ENCODE data around the gene ABHD17B. TPM values are rescaled to one million over a fixed set of nuclear protein-coding genes. Genes with fewer than 3 reads are reported as not detected.

Gene ABHD17B
- total RNA-seq, 1 donor from 2014 or later, result 41.2 TPM

DNA sequence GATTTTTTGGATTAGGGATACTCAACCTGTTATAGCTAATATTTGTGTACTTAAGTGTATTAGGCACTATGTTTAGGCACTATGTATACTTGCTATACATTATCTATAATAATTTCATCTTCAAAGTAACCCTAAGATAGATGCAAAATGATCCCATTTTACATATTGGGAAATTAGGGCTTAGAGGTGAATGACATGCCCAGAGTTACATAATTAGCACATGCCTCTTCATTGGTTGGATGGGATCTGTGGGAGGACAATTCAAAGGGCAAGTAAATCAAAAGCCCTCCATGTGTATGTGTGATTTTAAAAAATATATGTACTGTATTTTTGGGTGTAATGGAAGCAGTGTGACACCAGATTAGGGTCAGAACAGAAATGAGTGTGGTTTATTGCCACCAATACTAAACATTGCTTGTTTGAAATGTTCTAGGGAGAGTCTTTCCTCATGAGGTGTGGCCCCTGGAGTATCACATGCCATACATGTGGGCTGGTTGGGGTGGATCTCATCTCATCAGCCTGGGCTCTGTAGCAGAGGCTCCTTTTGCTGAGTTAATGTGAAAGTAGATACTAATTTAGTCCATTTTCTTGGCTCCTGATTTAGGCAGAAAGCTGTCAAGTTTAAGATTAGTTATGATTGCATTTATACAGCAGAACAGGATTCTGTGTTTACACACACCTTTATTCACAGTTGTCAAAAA lies 6.0 kb upstream of the ABHD17B start:
- Mint-ChIP-seq H3K9me3 (ENCODE audit: unreplicated experiment) (peaks cover under 1% of the 10 kb centered on the region), H3K27ac (ENCODE audit: unreplicated experiment) (no peak overlapping the region), H3K27me3 (ENCODE audit: unreplicated experiment) (peaks cover under 1% of the 10 kb centered on the region), H3K36me3 (ENCODE audit: unreplicated experiment) (peaks cover 5% of the 10 kb centered on the region), H3K4me1 (ENCODE audit: low read depth, unreplicated experiment) (peaks cover 17% of the 10 kb centered on the region), H3K4me3 (ENCODE audit: unreplicated experiment) (no peak overlapping the region)
- TF ChIP-seq, protein P1, sequence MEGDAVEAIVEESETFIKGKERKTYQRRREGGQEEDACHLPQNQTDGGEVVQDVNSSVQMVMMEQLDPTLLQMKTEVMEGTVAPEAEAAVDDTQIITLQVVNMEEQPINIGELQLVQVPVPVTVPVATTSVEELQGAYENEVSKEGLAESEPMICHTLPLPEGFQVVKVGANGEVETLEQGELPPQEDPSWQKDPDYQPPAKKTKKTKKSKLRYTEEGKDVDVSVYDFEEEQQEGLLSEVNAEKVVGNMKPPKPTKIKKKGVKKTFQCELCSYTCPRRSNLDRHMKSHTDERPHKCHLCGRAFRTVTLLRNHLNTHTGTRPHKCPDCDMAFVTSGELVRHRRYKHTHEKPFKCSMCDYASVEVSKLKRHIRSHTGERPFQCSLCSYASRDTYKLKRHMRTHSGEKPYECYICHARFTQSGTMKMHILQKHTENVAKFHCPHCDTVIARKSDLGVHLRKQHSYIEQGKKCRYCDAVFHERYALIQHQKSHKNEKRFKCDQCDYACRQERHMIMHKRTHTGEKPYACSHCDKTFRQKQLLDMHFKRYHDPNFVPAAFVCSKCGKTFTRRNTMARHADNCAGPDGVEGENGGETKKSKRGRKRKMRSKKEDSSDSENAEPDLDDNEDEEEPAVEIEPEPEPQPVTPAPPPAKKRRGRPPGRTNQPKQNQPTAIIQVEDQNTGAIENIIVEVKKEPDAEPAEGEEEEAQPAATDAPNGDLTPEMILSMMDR (IDR thresholded peaks at IDR 0.05; ENCODE audit: partially characterized antibody, unreplicated experiment), result no peak
- no peak for DNase-seq

- Mint-ChIP-seq H3K27me3 (ENCODE audit: unreplicated experiment) (peaks cover 7% of the 10 kb centered on the region), H3K27ac (ENCODE audit: unreplicated experiment) (no peak overlapping the region), H3K36me3 (ENCODE audit: unreplicated experiment) (peaks cover 5% of the 10 kb centered on the region), H3K4me1 (ENCODE audit: low read depth, unreplicated experiment) (peaks cover 19% of the 10 kb centered on the region), H3K9me3 (ENCODE audit: unreplicated experiment) (peaks cover 10% of the 10 kb centered on the region), H3K4me3 (ENCODE audit: unreplicated experiment) (no peak overlapping the region)
- DNase-seq, result no peak
- TF ChIP-seq, protein P1 (IDR thresholded peaks at IDR 0.05; ENCODE audit: partially characterized antibody, unreplicated experiment), result no peak
Measured at GRCh38 chr9:71915495-71915894, 4.5 kb upstream of the ABHD17B start.

- Mint-ChIP-seq H3K27ac (ENCODE audit: unreplicated experiment) (peak overlapping the region; percentile 99), H3K9me3 (ENCODE audit: unreplicated experiment) (peaks cover 18% of the 10 kb centered on the region), H3K4me1 (ENCODE audit: low read depth, unreplicated experiment) (peaks cover 25% of the 10 kb centered on the region), H3K4me3 (ENCODE audit: unreplicated experiment) (peak overlapping the region; percentile 99), H3K27me3 (ENCODE audit: unreplicated experiment) (peaks cover 12% of the 10 kb centered on the region), H3K36me3 (ENCODE audit: unreplicated experiment) (no peaks in the 10 kb centered on the region)
- TF ChIP-seq, protein P1 (IDR thresholded peaks at IDR 0.05; ENCODE audit: partially characterized antibody, unreplicated experiment), result no peak
- no peak for DNase-seq
Measured at GRCh38 chr9:71911908-71912335, 929 bp upstream of the ABHD17B start.

DNA sequence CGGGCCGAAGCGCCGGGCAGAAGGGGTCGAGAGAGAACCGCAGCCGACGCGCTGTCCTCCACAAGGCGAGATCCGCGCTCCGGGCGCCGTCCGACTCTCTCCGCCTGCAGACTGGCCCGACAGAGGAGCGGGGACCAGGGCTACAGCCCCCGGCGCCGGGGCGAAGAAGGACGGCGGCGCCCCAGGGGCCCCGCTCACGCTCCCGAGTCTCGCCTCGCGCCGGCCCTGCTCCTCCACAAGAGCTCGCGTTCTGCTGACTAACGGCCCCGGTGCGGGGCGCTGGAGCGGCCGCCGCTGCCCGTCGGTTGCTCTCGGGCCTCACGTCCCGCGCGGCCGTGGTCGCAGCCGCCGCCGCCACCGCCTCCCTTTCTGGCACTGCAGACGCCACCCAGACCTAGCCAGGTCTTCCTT lies 338 bp downstream of the ABHD17B start:
- Mint-ChIP-seq H3K4me1 (ENCODE audit: low read depth, unreplicated experiment) (peaks cover 26% of the 10 kb centered on the region), H3K27me3 (ENCODE audit: unreplicated experiment) (peaks cover 12% of the 10 kb centered on the region), H3K36me3 (ENCODE audit: unreplicated experiment) (no peaks in the 10 kb centered on the region), H3K4me3 (ENCODE audit: unreplicated experiment) (peak overlapping the region; percentile 99), H3K27ac (ENCODE audit: unreplicated experiment) (peak overlapping the region; percentile 99), H3K9me3 (ENCODE audit: unreplicated experiment) (peaks cover 18% of the 10 kb centered on the region)
- no peak for DNase-seq
- TF ChIP-seq, protein P1 (IDR thresholded peaks at IDR 0.05; ENCODE audit: partially characterized antibody, unreplicated experiment), result no peak

- H3K27me3 Mint-ChIP-seq (ENCODE audit: unreplicated experiment), result peaks cover 12% of the 10 kb centered on the region
- peak; percentile 86 for DNase-seq
- TF ChIP-seq, protein P1 (IDR thresholded peaks at IDR 0.05; ENCODE audit: partially characterized antibody, unreplicated experiment), result no peak
- H3K9me3 Mint-ChIP-seq (ENCODE audit: unreplicated experiment), result peaks cover 18% of the 10 kb centered on the region
- peaks cover 26% of the 10 kb centered on the region for H3K4me1 Mint-ChIP-seq (ENCODE audit: low read depth, unreplicated experiment)
- peak overlapping the region; percentile 99 for H3K27ac Mint-ChIP-seq (ENCODE audit: unreplicated experiment)
- no peaks in the 10 kb centered on the region for H3K36me3 Mint-ChIP-seq (ENCODE audit: unreplicated experiment)
- peak overlapping the region; percentile 97 for H3K4me3 Mint-ChIP-seq (ENCODE audit: unreplicated experiment)
Measured at GRCh38 chr9:71909887-71910649, 925 bp downstream of the ABHD17B start.

Data from glutamatergic neuron (in vitro differentiated cells).